ENCODE measurements around the gene PTS.

PTS gene

GRCh38 chr11:112219476-112220232, 6.6 kb upstream of the PTS start:
- peak; percentile 87 for FAIRE-seq
- DNase-seq (ENCODE audit: insufficient read length, low spot score), result peak; percentile 44

GRCh38 chr11:112221274-112221835, 4.9 kb upstream of the PTS start:
- FAIRE-seq (no peak), DNase-seq (ENCODE audit: insufficient read length, low spot score) (no peak)

- DNase-seq (ENCODE audit: insufficient read length, low spot score) (no peak), FAIRE-seq (no peak)
These were observed 3.9 kb upstream of the PTS start for GRCh38 chr11:112222303-112222702.

- DNase-seq (ENCODE audit: insufficient read length, low spot score) (no peak), FAIRE-seq (no peak)
These were observed 3.1 kb upstream of the PTS start for GRCh38 chr11:112223121-112223520.

GRCh38 chr11:112223754-112224532, 2.3 kb upstream of the PTS start:
- FAIRE-seq (no peak), DNase-seq (ENCODE audit: insufficient read length, low spot score) (no peak)

GRCh38 chr11:112225753-112226061, 521 bp upstream of the PTS start:
- DNase-seq (ENCODE audit: insufficient read length, low spot score), result no peak
- FAIRE-seq, result no peak

- DNase-seq (ENCODE audit: insufficient read length, low spot score) (no peak), FAIRE-seq (no peak)
These were observed 688 bp downstream of the PTS start for GRCh38 chr11:112226831-112227401.

GRCh38 chr11:112227471-112227870, 1.2 kb downstream of the PTS start:
- FAIRE-seq, result no peak
- DNase-seq (ENCODE audit: insufficient read length, low spot score), result no peak

GRCh38 chr11:112228706-112229105, 2.5 kb downstream of the PTS start:
- no peak for DNase-seq (ENCODE audit: insufficient read length, low spot score)
- FAIRE-seq, result no peak

- FAIRE-seq (no peak), DNase-seq (ENCODE audit: insufficient read length, low spot score) (no peak)
These were observed 2.9 kb downstream of the PTS start for GRCh38 chr11:112229159-112229558.

- FAIRE-seq (no peak), DNase-seq (ENCODE audit: insufficient read length, low spot score) (no peak)
These were observed 3.7 kb downstream of the PTS start for GRCh38 chr11:112229746-112230433.

GRCh38 chr11:112231952-112232351, 5.7 kb downstream of the PTS start:
- no peak for FAIRE-seq
- no peak for DNase-seq (ENCODE audit: insufficient read length, low spot score)

GRCh38 chr11:112235750-112236390, 9.6 kb downstream of the PTS start:
- DNase-seq (ENCODE audit: insufficient read length, low spot score) (no peak), FAIRE-seq (peak; percentile 87)

- DNase-seq (ENCODE audit: insufficient read length, low spot score) (no peak), FAIRE-seq (no peak)
These were observed 11.2 kb downstream of the PTS start for GRCh38 chr11:112237451-112237850.

GRCh38 chr11:112238041-112238440, 11.8 kb downstream of the PTS start:
- DNase-seq (ENCODE audit: insufficient read length, low spot score) (no peak), FAIRE-seq (no peak)

- no peak for FAIRE-seq
- DNase-seq (ENCODE audit: insufficient read length, low spot score), result no peak
These were observed 15.3 kb downstream of the PTS start for GRCh38 chr11:112241486-112241885.

- FAIRE-seq, result no peak
- no peak for DNase-seq (ENCODE audit: insufficient read length, low spot score)
These were observed 21.0 kb downstream of the PTS start for GRCh38 chr11:112247201-112247600.

GRCh38 chr11:112248201-112248600, 22.0 kb downstream of the PTS start:
- DNase-seq (ENCODE audit: insufficient read length, low spot score) (no peak), FAIRE-seq (no peak)

- FAIRE-seq, result no peak
- DNase-seq (ENCODE audit: insufficient read length, low spot score), result no peak
These were observed 23.8 kb downstream of the PTS start for GRCh38 chr11:112249871-112250610.
